Subcutaneous abdominal adipose tissue (tissue), 5 donors: ENCODE results near the gene RPS6KA5.
"Not testable (repeated sequence)": the region's sequence is repeated elsewhere in the genome, so short reads cannot be mapped to it uniquely, and the experiment has no call there.

Experiments
- H3K27ac ChIP-seq: one replicate; pipeline ENCODE4 v1.7.0; 2013; ENCODE audit warnings: low read depth, mild to moderate bottlenecking, inconsistent platforms, low read length, moderate library complexity
- H3K27me3 ChIP-seq, 5 donors: one replicate each; pipeline ENCODE4 v1.7.0; 2013; ENCODE audit warnings: low read length in 5 of 5, inconsistent platforms in 1 of 5; ENCODE audit not compliant: control insufficient read depth in 5 of 5, insufficient read depth in 4 of 5
- H3K36me3 ChIP-seq, 5 donors: one replicate each; pipeline ENCODE4 v1.7.0; 2013; ENCODE audit warnings: low read length in 5 of 5; ENCODE audit not compliant: control insufficient read depth in 5 of 5, insufficient read depth in 5 of 5
- H3K4me1 ChIP-seq, 5 donors: one replicate each; pipeline ENCODE4 v1.7.0; 2013; ENCODE audit warnings: low read length in 5 of 5, mild to moderate bottlenecking in 3 of 5, moderate library complexity in 1 of 5; ENCODE audit not compliant: control insufficient read depth in 5 of 5, insufficient read depth in 5 of 5
- H3K4me3 ChIP-seq, 5 donors: one replicate each; pipeline ENCODE4 v1.7.0; 2013; ENCODE audit warnings: low read length in 5 of 5, low read depth in 1 of 5
- H3K9ac ChIP-seq, 5 donors: one replicate each; pipeline ENCODE4 v1.7.0; 2013; ENCODE audit warnings: low read length in 5 of 5, mild to moderate bottlenecking in 4 of 5, moderate library complexity in 3 of 5
- H3K9me3 ChIP-seq, 5 donors: one replicate each; pipeline ENCODE4 v1.7.0; 2013; ENCODE audit warnings: low read length in 5 of 5; ENCODE audit not compliant: control insufficient read depth in 5 of 5
- donor health status: healthy.
- donor health status: healthy.
- donor health status: healthy.
- donor health status: healthy.
- donor health status: healthy.

The RPS6KA5 gene

GRCh38 chr14:91060351-91061055, at the start of gene RPS6KA5:
Gene RPS6KA5, minus strand, starts transcription at chr14:91060641. Its CDS starts 207 bp downstream, at chr14:91060434.
- H3K36me3 ChIP-seq, result no peaks in the 10 kb centered on the region
- H3K9ac ChIP-seq, result peak within 1 kb of the TSS in 4 of 5 donors; percentile 75 to 85 (median 83)
- peak within 1 kb of the TSS; percentile 73 for H3K27ac ChIP-seq
- H3K4me3 ChIP-seq, result peak within 1 kb of the TSS; percentile 81 to 92 (median 86)
- no peaks in the 10 kb centered on the region for H3K9me3 ChIP-seq
- peaks cover 0 to 16% (median 15%) of the 10 kb centered on the region in 5 donors for H3K4me1 ChIP-seq
- peaks cover 0 to 4% (median 0%) of the 10 kb centered on the region in 5 donors for H3K27me3 ChIP-seq

- Histone ChIP-seq H3K27me3 (no peaks in the 10 kb centered on the region), H3K4me3 (peak overlapping the region in 2 of 5 donors; percentile 5 to 20), H3K27ac (no peak overlapping the region), H3K4me1 (peaks cover 4 to 23% (median 17%) of the 10 kb centered on the region in 5 donors), H3K36me3 (no peaks in the 10 kb centered on the region), H3K9ac (no peak overlapping the region), H3K9me3 (no peaks in the 10 kb centered on the region)
Observed at GRCh38 chr14:91108941-91109611, 48.6 kb upstream of the RPS6KA5 start.

DNA sequence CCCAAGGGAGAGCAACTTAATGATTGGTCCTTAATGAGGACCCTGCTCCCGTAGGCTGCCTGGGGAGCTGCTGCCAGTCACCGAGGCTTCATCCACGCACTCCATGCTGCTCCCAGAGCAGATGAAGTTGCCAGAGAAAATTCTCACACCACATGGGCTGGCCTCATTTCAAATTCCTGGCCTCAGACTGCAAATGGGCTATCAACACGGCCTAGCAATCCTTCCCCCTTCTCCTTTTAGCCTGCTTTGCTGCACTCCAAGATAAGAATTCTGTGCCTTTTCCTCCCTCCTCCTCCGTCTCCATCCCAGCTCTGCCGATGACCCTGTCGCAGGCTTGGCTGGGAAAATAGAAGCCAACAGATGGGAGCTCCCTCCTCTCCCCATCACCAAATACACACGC, 42.7 kb upstream of the RPS6KA5 start:
- Histone ChIP-seq H3K9ac (no peak overlapping the region), H3K9me3 (no peaks in the 10 kb centered on the region), H3K4me3 (no peak overlapping the region), H3K27me3 (peaks cover 0 to 4% (median 0%) of the 10 kb centered on the region in 5 donors), H3K4me1 (no peaks in the 10 kb centered on the region), H3K36me3 (no peaks in the 10 kb centered on the region), H3K27ac (no peak overlapping the region)

GRCh38 chr14:91100102-91100501, 39.7 kb upstream of the RPS6KA5 start:
- no peaks in the 10 kb centered on the region for H3K36me3 ChIP-seq
- no peak overlapping the region for H3K4me3 ChIP-seq
- H3K4me1 ChIP-seq, result no peaks in the 10 kb centered on the region
- no peak overlapping the region for H3K9ac ChIP-seq
- peaks cover 0 to 4% (median 0%) of the 10 kb centered on the region in 5 donors for H3K27me3 ChIP-seq
- no peak overlapping the region for H3K27ac ChIP-seq
- H3K9me3 ChIP-seq, result no peaks in the 10 kb centered on the region

GRCh38 chr14:91098591-91098990, 38.1 kb upstream of the RPS6KA5 start:
- H3K9ac ChIP-seq, result no peak overlapping the region
- no peak overlapping the region for H3K27ac ChIP-seq

DNA sequence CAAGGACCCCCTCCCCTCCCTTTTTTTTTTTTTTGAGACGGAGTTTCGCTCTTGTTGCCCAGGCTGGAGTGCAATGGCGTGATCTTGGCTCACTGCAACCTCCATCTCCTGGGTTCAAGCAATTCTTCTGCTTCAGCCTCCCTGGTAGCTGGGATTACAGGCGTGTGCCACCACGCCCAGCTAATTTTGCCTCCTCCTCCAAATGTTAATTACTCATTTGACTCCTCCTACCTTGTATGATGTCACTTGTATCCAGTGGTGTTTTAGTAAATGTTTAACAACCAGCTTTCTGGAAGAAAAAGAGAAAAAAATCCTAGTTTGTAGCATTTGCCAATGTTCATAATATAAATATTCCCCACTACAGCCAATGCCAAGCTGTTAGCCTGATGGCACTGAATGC, 37.2 kb upstream of the RPS6KA5 start:
- not testable (repeated sequence) for H3K9me3 ChIP-seq, H3K27ac ChIP-seq, H3K36me3 ChIP-seq, H3K27me3 ChIP-seq, H3K4me1 ChIP-seq, H3K4me3 ChIP-seq, H3K9ac ChIP-seq

More at GRCh38 chr14:91098591-91098990, 38.1 kb upstream of the RPS6KA5 start:
- H3K36me3 ChIP-seq, result no peaks in the 10 kb centered on the region
- H3K27me3 ChIP-seq, result peaks cover 0 to 4% (median 0%) of the 10 kb centered on the region in 5 donors
- H3K4me3 ChIP-seq, result no peak overlapping the region
- H3K4me1 ChIP-seq, result no peaks in the 10 kb centered on the region
- no peaks in the 10 kb centered on the region for H3K9me3 ChIP-seq

DNA sequence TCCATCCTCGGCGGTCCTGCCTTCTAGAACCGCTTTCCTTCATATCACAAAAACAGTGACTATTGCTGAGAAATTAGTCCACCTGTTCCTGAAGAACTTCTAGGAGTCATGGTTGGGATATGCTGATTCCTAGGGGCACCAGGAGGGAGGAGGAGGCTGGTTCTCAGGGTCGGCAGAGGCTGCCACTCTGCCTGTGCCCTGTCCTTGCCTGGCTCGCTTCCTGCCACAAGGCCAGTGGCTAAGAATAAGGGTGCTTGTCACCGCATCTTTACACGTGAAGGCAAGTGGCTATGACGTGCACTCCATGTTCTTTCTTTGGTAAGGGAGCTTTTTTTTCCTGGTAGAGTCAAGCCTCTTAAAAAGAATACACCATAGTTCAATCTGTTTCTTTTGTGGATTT, 34.7 kb upstream of the RPS6KA5 start:
- no peaks in the 10 kb centered on the region for H3K27me3 ChIP-seq
- no peak overlapping the region for H3K4me3 ChIP-seq
- no peaks in the 10 kb centered on the region for H3K4me1 ChIP-seq
- H3K9me3 ChIP-seq, result no peaks in the 10 kb centered on the region
- H3K36me3 ChIP-seq, result no peaks in the 10 kb centered on the region
- no peak overlapping the region for H3K9ac ChIP-seq
- H3K27ac ChIP-seq, result no peak overlapping the region

GRCh38 chr14:91094772-91095171, 34.3 kb upstream of the RPS6KA5 start:
- Histone ChIP-seq H3K9ac (no peak overlapping the region), H3K27ac (no peak overlapping the region)

GRCh38 chr14:91093743-91094472, 33.5 kb upstream of the RPS6KA5 start:
- not testable (repeated sequence) for H3K27ac ChIP-seq, H3K9me3 ChIP-seq, H3K4me3 ChIP-seq, H3K9ac ChIP-seq, H3K27me3 ChIP-seq, H3K4me1 ChIP-seq, H3K36me3 ChIP-seq

More at GRCh38 chr14:91094772-91095171, 34.3 kb upstream of the RPS6KA5 start:
- Histone ChIP-seq H3K27me3 (no peaks in the 10 kb centered on the region), H3K4me3 (no peak overlapping the region), H3K36me3 (no peaks in the 10 kb centered on the region), H3K9me3 (no peaks in the 10 kb centered on the region), H3K4me1 (no peaks in the 10 kb centered on the region)

GRCh38 chr14:91092073-91092472, 31.6 kb upstream of the RPS6KA5 start:
- Histone ChIP-seq H3K36me3 (no peaks in the 10 kb centered on the region), H3K9me3 (no peaks in the 10 kb centered on the region), H3K27ac (no peak overlapping the region), H3K27me3 (no peaks in the 10 kb centered on the region), H3K9ac (no peak overlapping the region), H3K4me3 (no peak overlapping the region), H3K4me1 (peaks cover 0 to 6% (median 3%) of the 10 kb centered on the region in 5 donors)
